ENCODE results near the gene SPIN1. TPM values are rescaled to one million over a fixed set of nuclear protein-coding genes. Genes with fewer than 3 reads are reported as not detected.

SPIN1 gene
- total and polyA plus RNA-seq, 2 of the 8 experiments (the other 6 are each of a cell fraction or from before 2014, with no cell fraction given): 69.9 to 139 TPM

- Histone ChIP-seq H3K4me2 (ENCODE audit: insufficient read depth in 1 of 2, low read depth in 2 of 2, low read length in 2 of 2) (no peak overlapping the region), H2BK15ac (ENCODE audit: low read length) (no peak overlapping the region), H2AK5ac (ENCODE audit: low read depth, low read length) (no peak overlapping the region), H2BK12ac (ENCODE audit: low read depth, low read length) (no peak overlapping the region), H4K5ac (ENCODE audit: insufficient read length, low read depth, low read length) (no peak overlapping the region), H3K9me3 (ENCODE audit: insufficient read depth in 2 of 2, low read depth in 1 of 2, low read length in 1 of 2) (peaks cover 12 to 16% of the 10 kb centered on the region in 2 experiments), H3K27me3 (replicated peaks in 1 of 4; ENCODE audit: control insufficient read depth in 3 of 4, extremely low read depth in 1 of 4, insufficient read depth in 3 of 4, low read length in 3 of 4) (no peaks in the 10 kb centered on the region), H3K14ac (ENCODE audit: insufficient read length) (no peak overlapping the region), H3K36me3 (ENCODE audit: control insufficient read depth in 2 of 4, insufficient read depth in 4 of 4, low read length in 3 of 4) (peaks cover 0 to 12% (median 6%) of the 10 kb centered on the region in 4 experiments; a peak in 4 of 8 replicates), H3K18ac (ENCODE audit: extremely low read depth, low read length) (no peak overlapping the region), H4K20me1 (replicated peaks in 1 of 2; ENCODE audit: control insufficient read depth in 1 of 2, insufficient read depth in 2 of 2, low read length in 2 of 2) (peaks cover 0 to 1% of the 10 kb centered on the region in 2 experiments), H4K8ac (ENCODE audit: extremely low read depth, insufficient read depth, low read length) (no peak overlapping the region), H3K4me1 (replicated peaks in 1 of 4; ENCODE audit: control insufficient read depth in 3 of 4, insufficient read depth in 4 of 4, low read length in 3 of 4) (no peaks in the 10 kb centered on the region), H3K23me2 (ENCODE audit: low read depth, low read length) (no peaks in the 10 kb centered on the region), H2BK120ac (replicated peaks; ENCODE audit: low read depth, low read length) (no peak overlapping the region), H3K23ac (ENCODE audit: insufficient read length) (no peak overlapping the region), H3K56ac (replicated peaks; ENCODE audit: insufficient read length, low read depth, low read length) (no peak overlapping the region), H3K4me3 (ENCODE audit: extremely low read depth in 1 of 4, insufficient read depth in 2 of 4, low read depth in 3 of 4, low read length in 4 of 4) (no peak overlapping the region), H2BK5ac (ENCODE audit: low read depth, low read length) (peak overlapping the region; percentile 30; the same call in 1 of the 2 replicates), H3K27ac (ENCODE audit: low read depth, low read length) (no peak overlapping the region), H3K79me1 (ENCODE audit: low read depth, low read length) (no peaks in the 10 kb centered on the region; the same call in 1 of the 2 replicates), H2AFZ (ENCODE audit: low read length) (no peak overlapping the region), H3K9ac (replicated peaks in 1 of 4; ENCODE audit: extremely low read depth in 1 of 4, low read depth in 3 of 4, low read length in 3 of 4) (no peak overlapping the region), H3K4ac (replicated peaks; ENCODE audit: insufficient read length, low read depth, low read length) (no peak overlapping the region), H2BK20ac (ENCODE audit: low read length) (no peak overlapping the region), H3K79me2 (ENCODE audit: control insufficient read depth in 1 of 2, insufficient read depth in 2 of 2, low read length in 2 of 2) (peaks cover 40 to 99% of the 10 kb centered on the region in 2 experiments), H4K91ac (replicated peaks; ENCODE audit: insufficient read length, low read length) (no peak overlapping the region)
- FAIRE-seq (no peak), DNase-seq (ENCODE audit: low read depth in 1 of 2, low spot score in 2 of 2) (no peak)
- POLR2A ChIA-PET (ENCODE audit: partially characterized antibody): interaction anchor here (1.1 to 3.0 kb wide), 3 partner anchors 12 to 122 kb away, joined by 3 to 12 read pairs (median 3); no protein-coding TSS in a partner anchor
- WGBS, 2 experiments (ENCODE audit: extremely low coverage in 1 of 2, insufficient coverage in 1 of 2, insufficient read length in 1 of 2, insufficient replicate concordance in 2 of 2, low coverage in 1 of 2, low lambda C conversion rate in 2 of 2, missing lambda C conversion rate in 1 of 2): 89% methylated on average over 4 of the region's 4 CpGs; no CpG with 5 or more reads in 1 of the 2 experiments
- CTCF ChIA-PET (ENCODE audit: partially characterized antibody): interaction anchor here (0.6 kb wide), 1 partner anchor 432 kb away, joined by 3 read pairs; no protein-coding TSS in a partner anchor
- TF ChIP-seq GABPA (IDR thresholded peaks at IDR 0.05; ENCODE audit: borderline replicate concordance, insufficient read depth, low read length): no peak
- TF ChIP-seq ATF2 (IDR thresholded peaks at IDR 0.05; ENCODE audit: low read length): no peak
- no peak for TF ChIP-seq ATF3 (IDR thresholded peaks at IDR 0.05; ENCODE audit: insufficient read depth, low read depth, low read length)
- TF ChIP-seq POLR2A (IDR thresholded peaks at IDR 0.05; ENCODE audit: control extremely low read depth in 1 of 2, low read depth in 2 of 2, low read length in 2 of 2): no peak
- TF ChIP-seq JUND (IDR thresholded peaks at IDR 0.05; ENCODE audit: low read length): no peak
- no peak for TF ChIP-seq SRF (IDR thresholded peaks at IDR 0.05; ENCODE audit: low read depth, low read length)
- TF ChIP-seq E2F6 (IDR thresholded peaks at IDR 0.05): no peak
- no peak for TF ChIP-seq CTCF (IDR thresholded peaks at IDR 0.05; ENCODE audit: control extremely low read depth in 1 of 3, insufficient read depth in 1 of 3, low read depth in 1 of 3, low read length in 3 of 3)
Measured at GRCh38 chr9:88411471-88411870, 23.2 kb downstream of the SPIN1 start.
